NCI-H446 (cell line): ENCODE results near the gene OR5T3.
"Not testable (repeated sequence)": the region's sequence is repeated elsewhere in the genome, so short reads cannot be mapped to it uniquely, and the experiment has no call there.

Experiments
- DNase-seq, 2 experiments: peaks; one replicate each; lab custom pipeline; 2025; lab: John Stamatoyannopoulos, UW

The OR5T3 gene

DNA sequence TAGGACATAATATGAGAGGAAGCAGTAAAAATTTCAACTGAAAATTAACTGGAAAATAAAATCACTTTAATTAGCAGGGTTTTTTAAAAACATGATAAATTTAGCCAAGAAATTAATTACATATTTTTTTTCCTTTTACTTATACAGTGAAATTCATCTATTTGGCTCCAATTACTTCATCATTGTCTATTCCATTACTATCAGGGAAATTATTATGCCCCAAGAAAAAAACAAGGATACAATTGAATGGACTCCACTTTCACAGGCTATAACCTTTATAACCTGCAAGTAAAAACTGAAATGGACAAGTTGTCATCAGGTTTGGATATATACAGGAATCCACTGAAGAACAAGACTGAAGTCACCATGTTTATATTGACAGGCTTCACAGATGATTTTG lies at the start of gene OR5T3:
OR5T3 (plus strand) TSS at position 301 of the 400 bp plus-strand sequence; CDS start at position 301, 0 bp downstream.
- no peak for DNase-seq

DNA sequence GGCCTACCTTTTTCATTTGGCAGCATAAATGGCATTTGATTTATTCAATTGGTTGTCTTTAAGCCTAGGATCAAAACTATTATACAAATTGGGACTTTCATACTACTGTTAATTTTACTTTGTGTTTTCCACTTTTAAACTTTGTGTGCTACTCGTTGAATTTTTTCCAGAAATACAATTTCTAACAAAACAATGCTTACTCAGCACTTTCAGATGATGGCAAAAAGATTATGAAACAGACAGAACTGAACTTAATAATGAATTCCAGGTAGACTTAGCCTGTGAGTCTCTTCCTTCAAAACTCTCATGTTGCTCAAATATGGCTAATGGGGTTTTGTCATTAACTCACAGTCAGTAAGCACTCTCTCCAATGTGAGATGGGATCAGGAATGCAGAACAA lies 44.3 kb upstream of the OR5T3 start:
- DNase-seq = no peak

DNA sequence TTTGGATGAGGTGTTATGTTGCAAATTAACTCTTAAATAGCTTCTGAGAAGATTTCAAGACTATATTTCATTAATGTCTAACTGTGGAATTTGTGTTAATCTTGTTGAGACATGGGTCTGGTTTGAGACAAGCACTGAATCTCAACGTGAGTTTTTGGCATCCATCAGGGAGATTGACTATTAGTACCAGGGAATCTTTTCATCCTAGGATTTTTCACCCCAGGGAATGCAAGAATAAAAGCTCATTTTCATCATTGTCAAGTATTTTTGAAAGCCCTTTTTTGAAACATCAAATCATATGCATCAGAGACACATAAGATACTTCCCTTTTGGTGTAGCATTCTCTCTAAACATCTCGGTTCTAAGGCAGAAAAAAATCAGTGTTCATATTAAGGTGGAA lies 37.5 kb upstream of the OR5T3 start:
- DNase-seq = no peak

DNA sequence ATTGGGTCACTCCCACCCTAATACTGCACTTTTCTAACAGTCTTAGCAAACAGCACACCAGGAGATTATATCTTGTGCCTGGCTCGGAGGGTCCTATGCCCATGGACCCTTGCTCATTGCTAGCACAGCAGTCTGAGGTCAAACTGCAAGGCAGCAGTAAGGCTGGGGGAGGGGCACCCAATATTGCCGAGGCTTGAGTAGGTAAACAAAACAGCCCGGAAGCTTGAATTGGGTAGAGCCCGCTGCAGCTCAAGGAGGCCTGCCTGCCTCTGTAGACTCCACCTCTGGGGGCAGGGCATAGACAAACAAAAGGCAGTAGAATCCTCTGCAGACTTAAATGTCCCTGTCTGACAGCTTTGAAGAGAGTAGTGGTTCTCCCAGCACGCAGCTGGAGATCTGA lies 32.3 kb upstream of the OR5T3 start:
- DNase-seq = not testable (repeated sequence)

DNA sequence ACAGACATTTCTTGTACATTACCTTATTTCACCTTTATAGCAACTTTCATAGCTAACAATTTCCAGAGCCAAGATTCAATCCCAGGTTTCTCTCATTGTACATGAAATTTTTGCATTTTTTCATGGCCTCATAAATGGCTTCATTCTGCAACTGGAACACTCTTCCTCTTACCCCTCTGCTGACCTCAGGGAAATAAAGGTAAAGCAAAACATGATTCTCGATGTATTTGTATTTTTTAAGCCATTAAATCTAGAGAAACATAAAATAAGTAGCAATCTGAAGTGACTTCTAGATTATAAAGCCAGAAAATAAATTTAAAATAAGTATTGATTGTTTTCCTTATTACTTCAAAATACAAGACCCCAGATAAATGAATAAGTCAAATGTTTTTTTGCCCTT lies 17.9 kb upstream of the OR5T3 start, which contains the start of gene OR5T2:
OR5T2 (minus strand) TSS at position 101 of the 400 bp plus-strand sequence. CDS start 1,193 bp downstream, outside the sequence.
- DNase-seq = no peak

DNA sequence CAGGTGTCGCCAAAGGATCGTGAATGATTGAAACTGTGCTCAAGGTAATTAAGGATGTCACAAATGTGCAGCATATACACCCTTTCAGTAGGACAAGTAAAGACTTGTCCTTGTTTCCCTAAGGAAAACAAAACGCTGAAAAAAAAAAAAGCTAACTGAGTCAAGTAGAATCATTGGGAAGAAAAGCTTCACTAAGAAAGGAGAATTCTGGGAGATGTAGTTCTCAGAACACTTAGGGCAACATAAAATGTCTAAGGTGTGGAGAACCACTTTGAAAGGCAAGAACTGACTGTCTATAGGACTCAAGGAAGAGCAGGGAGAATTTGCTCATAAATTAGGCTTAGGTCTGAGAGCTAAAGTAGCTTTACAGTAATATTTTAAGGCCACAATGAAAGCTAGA lies 19.0 kb downstream of the OR5T3 start:
- no peak for DNase-seq

DNA sequence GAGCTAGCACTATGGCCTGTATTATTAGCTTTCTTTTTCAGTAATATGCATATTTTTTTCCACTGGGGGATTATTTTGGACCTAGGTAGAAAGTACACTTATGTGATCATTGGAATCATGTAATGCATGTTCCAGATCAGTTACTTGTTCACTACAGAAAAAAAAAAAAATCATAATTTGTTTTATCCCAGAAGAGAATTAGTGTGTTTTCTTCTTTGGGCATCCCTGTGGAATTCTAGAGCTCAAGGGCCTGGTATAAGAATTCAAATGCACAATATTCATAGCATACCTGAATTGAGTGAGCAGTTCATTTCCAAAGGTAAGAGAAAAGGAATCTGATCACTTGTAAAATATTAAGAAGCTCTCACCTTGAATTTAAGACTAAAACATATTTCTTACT lies 21.8 kb downstream of the OR5T3 start, which contains the start of gene OR5T1:
OR5T1 (plus strand) TSS at position 301 of the 400 bp plus-strand sequence. CDS start 1,485 bp downstream, outside the sequence.
- no peak for DNase-seq

DNA sequence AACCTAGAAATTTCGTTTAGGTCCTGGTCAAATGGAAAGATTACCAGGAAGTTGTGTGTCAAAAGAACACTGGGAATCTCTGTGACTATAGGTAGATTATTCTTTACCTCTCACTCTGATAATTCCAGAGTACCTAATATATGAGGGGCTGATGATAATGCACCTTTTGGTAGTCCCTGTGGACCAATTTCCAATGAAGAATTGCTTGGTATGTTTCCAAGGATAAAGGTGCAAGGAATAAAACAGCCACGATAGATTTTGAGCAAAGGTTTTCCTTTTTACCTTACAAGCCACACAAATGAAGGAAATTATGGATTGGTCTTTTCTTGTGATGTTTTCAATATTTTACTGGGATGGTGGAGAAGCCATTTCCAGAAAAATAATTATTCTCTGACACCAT lies 40.1 kb downstream of the OR5T3 start, which contains the start of gene OR8H1:
OR8H1 (minus strand) TSS at position 101 of the 400 bp plus-strand sequence. CDS start 1,192 bp downstream, outside the sequence.
- no peak for DNase-seq

DNA sequence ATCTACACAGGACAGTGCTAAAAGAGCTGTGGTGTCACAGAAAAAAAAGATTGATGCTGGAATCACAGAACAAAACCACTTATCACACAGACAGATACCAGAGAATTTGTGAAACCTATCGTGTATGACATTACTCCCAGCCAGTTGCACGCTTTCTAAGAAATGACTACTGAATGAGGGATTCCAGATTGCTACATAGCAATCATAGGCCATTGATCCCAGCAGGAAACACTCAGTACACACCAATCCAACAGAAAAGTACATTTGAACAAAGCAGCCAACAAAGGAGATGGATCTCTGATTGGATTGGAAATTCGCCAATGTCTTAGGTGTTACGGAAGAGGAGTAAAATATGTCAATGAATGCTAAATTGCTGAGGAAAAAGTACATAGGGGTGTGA lies 44.8 kb downstream of the OR5T3 start:
- no peak for DNase-seq
